Hematopoietic multipotent progenitor cell treated with erythropoietin and hydrocortisone succinate and interleukin-3 and kit ligand, for 6 days (in vitro differentiated cells): ENCODE measurements around the gene ZNF776.
"Not testable (repeated sequence)": the region's sequence is repeated elsewhere in the genome, so short reads cannot be mapped to it uniquely, and the experiment has no call there.

Experiments used
- DNase-seq: peaks from one replicate; pipeline ENCODE4 v3.0.0-alpha.2; 2015

ZNF776 gene

GRCh38 chr19:57746580-57747471, at the start of gene ZNF776:
TSS of gene ZNF776 (plus strand) at chr19:57746815. CDS start at chr19:57747059, 244 bp downstream.
- DNase-seq, result peak; percentile 98

DNA sequence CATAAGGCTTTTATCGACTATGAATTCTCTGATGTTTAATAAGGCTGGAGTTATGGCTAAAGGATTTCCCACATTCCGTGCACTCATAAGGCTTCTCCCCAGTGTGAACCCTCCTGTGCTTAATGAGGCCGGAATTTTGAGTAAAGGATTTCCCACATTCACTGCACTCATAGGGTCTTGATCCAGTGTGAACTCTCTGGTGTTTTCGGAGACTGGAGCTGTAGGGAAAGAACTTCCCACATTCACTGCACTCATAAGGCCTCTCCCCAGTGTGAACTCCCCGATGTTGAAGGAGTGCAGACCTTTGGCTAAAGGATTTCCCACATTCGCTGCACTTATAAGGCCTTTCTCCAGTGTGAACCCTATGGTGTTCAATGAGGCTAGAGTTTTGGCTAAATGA, 45.0 kb upstream of the ZNF776 start:
- DNase-seq, result no peak

GRCh38 chr19:57706346-57706745, 40.3 kb upstream of the ZNF776 start:
- DNase-seq, result no peak

- DNase-seq, result peak; percentile 80
Measured at GRCh38 chr19:57708641-57709361, 37.8 kb upstream of the ZNF776 start, which contains the start of gene ZNF154. TSS of gene ZNF154 (minus strand) at chr19:57709204. CDS start at chr19:57708971, 233 bp downstream.

- no peak for DNase-seq
Measured at GRCh38 chr19:57709616-57710015, 37.0 kb upstream of the ZNF776 start.

DNA sequence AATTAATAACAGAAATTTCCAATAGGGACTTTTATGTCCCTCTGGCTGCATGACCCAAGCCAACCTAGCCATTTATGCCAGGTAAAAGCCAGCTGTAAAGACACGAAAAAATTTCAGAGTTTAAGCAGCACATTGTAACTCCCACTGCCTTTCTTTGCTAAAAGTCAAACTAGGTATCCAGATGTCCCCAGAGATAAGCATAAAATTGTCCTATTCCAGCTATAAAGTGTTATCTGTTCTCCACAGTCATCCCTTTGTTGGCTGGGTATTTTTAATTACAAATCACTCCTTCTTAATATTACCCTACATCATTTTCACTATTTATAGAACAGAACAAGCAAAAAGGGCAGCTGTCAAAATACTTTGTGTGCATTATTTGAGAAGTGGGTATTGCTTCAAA, 34.4 kb upstream of the ZNF776 start:
- peak; percentile 49 for DNase-seq

DNA sequence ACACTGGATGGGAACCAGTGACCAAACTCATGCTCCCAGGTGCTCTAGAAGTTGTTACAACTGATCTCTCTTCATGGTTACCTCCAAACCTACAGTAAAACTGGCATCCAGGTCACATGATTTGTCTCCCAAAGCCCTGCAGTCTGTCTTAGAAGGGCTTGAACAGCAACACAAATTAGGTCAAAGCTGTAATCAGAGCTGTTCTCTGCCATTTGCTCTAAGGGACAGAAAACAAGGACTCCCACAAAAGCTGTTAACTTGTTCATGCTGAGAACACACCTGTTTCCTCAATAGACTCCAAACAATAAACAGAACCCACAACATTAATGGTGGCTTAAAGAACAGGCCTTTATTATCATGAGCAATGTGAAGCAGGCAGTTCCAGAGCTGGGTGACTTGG, 27.2 kb upstream of the ZNF776 start:
- no peak for DNase-seq

- DNase-seq, result no peak
Measured at GRCh38 chr19:57719901-57720519, 26.6 kb upstream of the ZNF776 start.

DNA sequence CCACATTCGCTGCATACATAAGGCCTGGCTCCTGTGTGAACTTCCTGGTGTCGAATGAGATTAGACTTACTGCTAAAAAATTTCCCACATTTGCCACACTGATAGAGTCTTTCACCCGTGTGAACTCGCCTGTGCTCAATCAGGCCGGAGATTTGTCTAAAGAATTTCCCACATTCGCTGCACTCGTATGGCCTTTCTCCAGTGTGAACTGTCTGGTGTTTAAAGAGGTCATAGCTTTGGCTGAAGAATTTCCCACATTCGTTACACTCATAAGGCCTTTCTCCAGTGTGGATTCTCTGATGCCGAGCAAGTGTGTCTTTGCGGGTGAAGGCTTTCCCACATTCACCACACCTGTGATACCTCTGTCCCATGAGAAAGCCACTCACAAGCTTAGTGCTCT, 25.7 kb upstream of the ZNF776 start:
- no peak for DNase-seq

DNA sequence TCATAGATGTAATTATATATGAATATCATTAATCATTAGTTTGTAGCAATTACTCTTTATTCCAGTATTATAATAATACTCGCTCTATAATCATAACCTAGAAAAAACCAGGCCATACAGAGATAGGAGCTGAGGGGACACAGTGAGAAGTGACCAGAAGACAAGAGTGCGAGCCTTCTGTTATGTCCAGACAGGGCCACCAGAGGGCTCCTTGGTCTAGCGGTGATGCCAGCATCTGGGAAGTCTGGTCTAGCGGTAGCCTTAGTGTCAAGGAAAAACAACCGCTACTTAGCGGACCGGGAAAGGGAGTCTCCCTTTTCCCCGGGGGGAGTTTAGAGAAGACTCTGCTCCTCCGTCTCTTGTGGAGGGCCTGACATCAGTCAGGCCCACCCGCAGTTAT, 8.3 kb upstream of the ZNF776 start:
- DNase-seq, result peak; percentile 51

DNA sequence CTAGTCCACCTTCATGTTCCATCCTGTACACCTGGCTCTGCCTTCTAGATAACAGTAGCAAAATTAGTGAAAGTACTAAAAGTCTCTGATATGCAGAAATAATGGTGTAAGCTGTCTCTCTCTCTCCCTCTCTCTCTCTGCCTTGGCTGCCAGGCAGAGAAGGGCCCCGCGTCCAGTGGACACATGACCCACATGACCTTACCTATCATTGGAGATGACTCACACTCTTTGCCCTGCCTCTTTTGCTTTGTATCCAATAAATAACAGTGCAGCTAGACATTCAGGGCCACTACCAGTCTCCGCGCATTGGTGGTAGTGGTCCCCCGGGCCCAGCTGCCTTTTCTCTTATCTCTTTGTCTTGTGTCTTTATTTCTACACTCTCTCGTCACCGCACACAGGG, 7.8 kb upstream of the ZNF776 start:
- DNase-seq, result not testable (repeated sequence)

- DNase-seq, result peak; percentile 53
Measured at GRCh38 chr19:57747472-57747807, 825 bp downstream of the ZNF776 start.

GRCh38 chr19:57748029-57748428, 1.4 kb downstream of the ZNF776 start:
- DNase-seq, result no peak

GRCh38 chr19:57754091-57754673, 7.6 kb downstream of the ZNF776 start:
- no peak for DNase-seq

GRCh38 chr19:57755031-57755430, 8.4 kb downstream of the ZNF776 start:
- DNase-seq, result no peak

- DNase-seq, result no peak
Measured at GRCh38 chr19:57757941-57758340, 11.3 kb downstream of the ZNF776 start.

GRCh38 chr19:57759096-57759495, 12.5 kb downstream of the ZNF776 start:
- DNase-seq, result no peak

DNA sequence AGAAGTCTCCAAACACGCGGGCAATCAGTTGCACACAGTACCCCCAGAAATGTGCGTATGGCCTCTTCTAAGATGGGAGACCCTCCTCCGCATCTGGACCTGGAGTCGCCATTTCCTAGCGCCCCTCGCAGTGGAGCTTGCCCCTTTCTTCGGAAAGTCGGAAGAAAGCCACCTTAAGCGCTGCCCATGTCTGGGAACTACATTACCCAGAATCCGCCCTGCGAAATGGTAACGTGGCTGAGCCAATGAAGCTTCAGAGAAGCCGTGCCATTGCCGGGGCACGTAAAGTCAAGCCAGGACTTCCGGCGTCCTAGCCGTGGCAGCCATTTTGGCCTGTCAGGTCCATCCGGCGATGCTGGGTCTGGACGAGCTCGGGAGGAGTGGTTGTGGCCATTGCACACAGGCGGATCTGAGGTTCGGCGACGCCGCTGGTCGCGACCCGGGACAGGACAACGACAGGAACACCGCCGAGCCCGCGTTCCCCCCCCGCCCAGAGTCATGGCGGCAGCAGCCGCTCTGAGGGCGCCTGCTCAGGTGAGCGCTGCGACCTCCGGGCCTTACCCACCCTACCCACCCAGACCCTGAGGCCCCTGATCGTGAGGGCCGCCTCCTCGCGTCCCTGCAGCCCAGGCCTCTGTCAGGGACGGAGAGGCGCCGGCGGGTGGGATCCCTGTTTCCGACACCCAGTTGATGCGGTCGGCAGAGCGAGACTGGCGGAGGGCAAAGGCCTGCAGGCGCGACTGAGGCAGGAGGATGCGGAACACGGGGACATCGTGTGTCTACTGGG, 22.9 kb downstream of the ZNF776 start, which contains the start of gene ZNF586:
ZNF586 (plus strand) TSS at position 332 of the 787 bp plus-strand sequence; CDS start at position 499, 167 bp downstream.
- DNase-seq, result peak; percentile 98

DNA sequence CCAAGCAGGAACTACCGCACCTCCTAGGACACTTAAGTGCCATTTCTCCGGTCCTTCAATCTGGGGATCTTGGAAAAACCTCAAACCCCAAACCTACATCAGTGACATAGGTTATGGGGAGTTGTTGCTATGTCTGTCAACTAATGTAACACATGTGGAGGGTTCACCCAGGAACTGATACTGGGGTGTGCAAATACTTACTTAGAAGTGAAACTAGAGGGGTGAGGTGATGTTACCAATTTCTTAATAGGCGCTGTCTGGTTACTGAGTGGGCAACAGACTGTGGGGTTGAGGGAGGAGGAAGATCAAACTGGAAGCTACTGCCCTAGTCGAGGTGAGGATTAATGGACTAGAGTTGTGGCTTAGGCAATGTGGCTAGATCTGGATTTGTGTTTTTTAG, 24.8 kb downstream of the ZNF776 start:
- no peak for DNase-seq

DNA sequence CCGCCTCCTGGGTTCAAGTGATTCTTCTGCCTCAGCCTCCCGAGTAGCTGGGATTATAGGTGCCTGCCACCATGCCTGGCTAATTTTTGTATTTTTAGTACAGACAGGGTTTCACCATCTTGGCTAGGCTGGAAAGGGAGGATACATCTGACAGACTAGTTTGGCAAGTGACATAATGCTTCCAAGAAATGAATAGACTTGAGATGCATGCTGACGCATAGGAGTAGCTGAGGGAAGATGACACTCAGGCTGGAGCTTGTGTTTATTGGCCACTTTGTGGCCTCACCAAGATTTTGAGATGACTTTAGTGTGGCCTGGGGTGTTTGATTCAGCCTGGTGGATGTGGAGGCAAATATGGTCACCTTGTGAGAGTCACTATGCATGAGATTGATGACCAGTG, 26.9 kb downstream of the ZNF776 start:
- DNase-seq, result no peak

GRCh38 chr19:57776764-57777296, 30.2 kb downstream of the ZNF776 start:
- no peak for DNase-seq

- no peak for DNase-seq
Measured at GRCh38 chr19:57778336-57778735, 31.7 kb downstream of the ZNF776 start.
